DOHH2 (cell line): Measurements from ENCODE around the gene FNBP1L.

Experiments
- H3F3A ChIP-seq: fragments of 200-600 bp; sonication (generic), shearing (Covaris generic); 2 replicates; pipeline ENCODE4 v1.6.0; 2016; ENCODE audit warnings: antibody characterized with exemption, mild to moderate bottlenecking; ENCODE audit not compliant: control insufficient read depth, insufficient read depth
- H3K27ac ChIP-seq: fragments of 200-600 bp; sonication (generic); 2 replicates; pipeline ENCODE4 v1.5.1; 2014; ENCODE audit warnings: low read depth, mild to moderate bottlenecking, low read length, moderate library complexity
- H3K27me3 ChIP-seq: fragments of 200-600 bp; sonication (generic); 2 replicates; pipeline ENCODE4 v1.6.1; 2014; ENCODE audit warnings: mild to moderate bottlenecking, low read length, mixed read lengths; ENCODE audit not compliant: control insufficient read depth
- H3K36me3 ChIP-seq: fragments of 200-600 bp; sonication (generic); 2 replicates; pipeline ENCODE4 v1.6.1; 2014; ENCODE audit warnings: mild to moderate bottlenecking, low read length, moderate library complexity, mixed read lengths; ENCODE audit not compliant: control insufficient read depth
- H3K4me1 ChIP-seq: fragments of 200-600 bp; sonication (generic); 2 replicates; pipeline ENCODE4 v1.6.1; 2014; ENCODE audit warnings: mild to moderate bottlenecking, low read length, mixed read lengths; ENCODE audit not compliant: control insufficient read depth
- H3K4me2 ChIP-seq: fragments of 200-600 bp; sonication (generic); 2 replicates; pipeline ENCODE4 v1.6.0; 2014; ENCODE audit warnings: mild to moderate bottlenecking, low read length, moderate library complexity
- H3K4me3 ChIP-seq: fragments of 200-600 bp; sonication (generic); 2 replicates; pipeline ENCODE4 v1.5.1; 2014; ENCODE audit warnings: mild to moderate bottlenecking, low read length, mixed read lengths
- H3K79me2 ChIP-seq: fragments of 200-600 bp; sonication (generic); 2 replicates; pipeline ENCODE4 v1.6.1; 2014; ENCODE audit warnings: mild to moderate bottlenecking, low read length, mixed read lengths; ENCODE audit not compliant: control insufficient read depth
- H3K9me2 ChIP-seq: fragments of 200-600 bp; sonication (generic); replicated peaks from 2 replicates; pipeline ENCODE4 v1.6.1; 2014; ENCODE audit warnings: mild to moderate bottlenecking, low read length, mixed read lengths; ENCODE audit not compliant: control insufficient read depth
- H3K9me3 ChIP-seq: fragments of 200-600 bp; sonication (generic); 2 replicates; pipeline ENCODE4 v1.6.1; 2014; ENCODE audit warnings: antibody characterized with exemption, low read length, mixed read lengths; ENCODE audit not compliant: control insufficient read depth, insufficient read depth
- H4K20me1 ChIP-seq: fragments of 200-600 bp; sonication (generic); 2 replicates; pipeline ENCODE4 v1.6.0; 2014; ENCODE audit warnings: low read depth, mild to moderate bottlenecking, antibody characterized with exemption, low read length, moderate library complexity; ENCODE audit not compliant: control insufficient read depth, insufficient read depth
- EZH2phosphoT487 ChIP-seq: fragments of 200-600 bp; sonication (generic); IDR thresholded peaks from 2 replicates; pipeline ENCODE4 v1.6.1; 2017; ENCODE audit warnings: borderline replicate concordance, mild to moderate bottlenecking, antibody characterized with exemption, low read length, moderate library complexity, mixed read lengths
- TF ChIP-seq, protein P1 (sequence below): fragments of 200-600 bp; sonication (generic); IDR thresholded peaks from one replicate; pipeline ENCODE4 v1.5.1; 2014; ENCODE audit warnings: antibody characterized with exemption, mild to moderate bottlenecking, low read depth, low read length; ENCODE audit not compliant: poor library complexity, severe bottlenecking

FNBP1L gene

DNA sequence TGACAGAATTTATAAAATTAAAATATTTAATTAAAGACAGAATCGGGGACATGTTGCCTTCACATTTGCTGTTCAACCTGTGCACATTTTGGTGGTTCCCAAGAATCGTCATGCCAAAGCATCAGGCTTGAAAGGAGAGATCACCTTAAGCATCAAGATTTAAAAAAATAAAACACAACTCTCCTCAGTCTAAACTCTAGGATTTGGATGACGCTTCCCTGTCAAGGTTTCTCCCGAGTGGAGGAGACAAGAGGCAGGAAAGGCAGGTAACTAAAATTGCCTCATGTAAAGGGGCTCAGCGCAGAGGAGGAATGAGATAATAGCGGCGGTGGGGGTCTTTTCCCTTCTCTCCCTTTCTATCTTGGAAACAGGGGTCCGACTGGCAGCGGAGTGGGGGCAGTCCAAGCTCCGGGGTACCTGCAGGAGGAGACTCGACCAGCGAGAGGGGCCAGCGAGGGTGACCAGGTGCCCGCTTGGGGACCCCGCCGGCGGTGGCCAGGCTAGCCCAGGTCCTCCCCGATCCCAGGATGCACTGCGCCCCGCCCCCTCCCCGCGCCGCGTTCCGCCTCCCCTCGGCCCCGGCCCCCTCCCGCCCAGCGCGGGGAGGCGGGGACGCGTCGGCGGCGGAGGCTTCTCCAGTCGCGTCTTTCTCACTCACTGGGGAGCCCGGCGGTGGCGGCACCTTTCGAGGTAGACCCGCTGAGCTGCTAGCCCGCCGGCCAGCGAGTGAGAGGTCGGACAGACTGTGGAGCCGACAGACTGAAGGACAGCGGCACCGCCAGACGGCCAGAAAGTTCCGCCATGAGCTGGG lies at the start of gene FNBP1L:
Gene FNBP1L (plus strand): TSS at position 638 of the 811 bp plus-strand sequence. CDS start 164 bp downstream, at position 802.
- no peaks in the 10 kb centered on the region for H3K9me2 ChIP-seq
- H3K4me2 ChIP-seq, result peak within 1 kb of the TSS; percentile 89
- H3K36me3 ChIP-seq, result no peaks in the 10 kb centered on the region
- H4K20me1 ChIP-seq, result no peaks in the 10 kb centered on the region
- H3K27ac ChIP-seq, result no peak within 1 kb of the TSS
- TF ChIP-seq EZH2phosphoT487, result no peak
- H3K4me1 ChIP-seq, result peaks cover 27% of the 10 kb centered on the region
- no peaks in the 10 kb centered on the region for H3K9me3 ChIP-seq
- H3K4me3 ChIP-seq, result peak within 1 kb of the TSS; percentile 73
- H3F3A ChIP-seq, result peaks cover 13% of the 10 kb centered on the region
- no peaks in the 10 kb centered on the region for H3K79me2 ChIP-seq
- H3K27me3 ChIP-seq, result peaks cover 41% of the 10 kb centered on the region

DNA sequence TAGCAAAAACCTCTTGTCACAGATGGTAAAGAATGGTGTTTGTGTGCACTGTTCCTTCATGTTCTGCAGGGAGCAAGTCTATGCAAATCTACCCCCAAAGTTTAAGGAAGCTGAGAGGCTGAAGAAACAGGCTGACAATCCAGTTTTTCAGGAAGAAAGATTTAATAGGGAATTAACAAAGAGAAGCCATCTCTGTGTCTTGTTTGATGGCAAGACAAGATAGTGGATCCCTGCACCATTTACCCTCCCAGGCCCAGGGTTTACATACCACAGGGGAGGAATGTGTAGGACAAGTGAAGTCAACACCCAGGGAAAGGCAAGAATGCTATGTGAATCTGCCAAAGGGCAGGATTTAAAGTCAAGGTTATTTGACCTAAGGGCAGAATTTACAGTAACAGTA lies 48.1 kb upstream of the FNBP1L start:
- TF ChIP-seq, protein P1, sequence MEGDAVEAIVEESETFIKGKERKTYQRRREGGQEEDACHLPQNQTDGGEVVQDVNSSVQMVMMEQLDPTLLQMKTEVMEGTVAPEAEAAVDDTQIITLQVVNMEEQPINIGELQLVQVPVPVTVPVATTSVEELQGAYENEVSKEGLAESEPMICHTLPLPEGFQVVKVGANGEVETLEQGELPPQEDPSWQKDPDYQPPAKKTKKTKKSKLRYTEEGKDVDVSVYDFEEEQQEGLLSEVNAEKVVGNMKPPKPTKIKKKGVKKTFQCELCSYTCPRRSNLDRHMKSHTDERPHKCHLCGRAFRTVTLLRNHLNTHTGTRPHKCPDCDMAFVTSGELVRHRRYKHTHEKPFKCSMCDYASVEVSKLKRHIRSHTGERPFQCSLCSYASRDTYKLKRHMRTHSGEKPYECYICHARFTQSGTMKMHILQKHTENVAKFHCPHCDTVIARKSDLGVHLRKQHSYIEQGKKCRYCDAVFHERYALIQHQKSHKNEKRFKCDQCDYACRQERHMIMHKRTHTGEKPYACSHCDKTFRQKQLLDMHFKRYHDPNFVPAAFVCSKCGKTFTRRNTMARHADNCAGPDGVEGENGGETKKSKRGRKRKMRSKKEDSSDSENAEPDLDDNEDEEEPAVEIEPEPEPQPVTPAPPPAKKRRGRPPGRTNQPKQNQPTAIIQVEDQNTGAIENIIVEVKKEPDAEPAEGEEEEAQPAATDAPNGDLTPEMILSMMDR, result no peak
- TF ChIP-seq EZH2phosphoT487, result no peak
- Histone ChIP-seq H3K27me3 (no peaks in the 10 kb centered on the region), H4K20me1 (no peaks in the 10 kb centered on the region), H3K4me3 (no peak overlapping the region), H3K4me1 (no peaks in the 10 kb centered on the region), H3K79me2 (no peaks in the 10 kb centered on the region), H3F3A (no peaks in the 10 kb centered on the region), H3K9me3 (no peaks in the 10 kb centered on the region), H3K9me2 (no peaks in the 10 kb centered on the region), H3K27ac (no peak overlapping the region), H3K4me2 (no peak overlapping the region), H3K36me3 (no peaks in the 10 kb centered on the region)

DNA sequence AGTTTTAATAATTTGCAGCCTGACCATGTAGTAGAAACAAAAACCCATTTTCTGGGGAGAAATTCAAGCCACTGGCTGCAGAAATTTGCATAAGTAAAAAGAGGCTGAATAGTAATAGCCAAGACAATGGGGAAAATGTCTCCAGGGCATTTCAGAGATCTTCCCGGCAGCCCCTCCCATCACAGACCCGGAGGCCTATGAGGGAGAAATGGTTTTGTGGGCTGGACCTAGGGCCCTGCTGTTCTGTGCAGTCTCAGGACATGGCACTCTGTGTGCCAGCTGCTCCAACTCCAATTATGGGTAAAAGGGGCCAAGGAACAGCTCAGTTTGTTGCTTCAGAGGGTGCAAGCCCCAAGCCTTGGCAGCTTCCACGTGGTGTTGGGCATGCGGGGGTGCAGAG lies 39.7 kb upstream of the FNBP1L start:
- no peak overlapping the region for H3K4me2 ChIP-seq
- no peaks in the 10 kb centered on the region for H3K36me3 ChIP-seq
- no peak overlapping the region for H3K27ac ChIP-seq
- H3K9me3 ChIP-seq, result no peaks in the 10 kb centered on the region
- TF ChIP-seq EZH2phosphoT487, result no peak
- TF ChIP-seq, protein P1, result no peak
- H3K9me2 ChIP-seq, result no peaks in the 10 kb centered on the region
- H3K4me3 ChIP-seq, result no peak overlapping the region
- H4K20me1 ChIP-seq, result no peaks in the 10 kb centered on the region
- H3K27me3 ChIP-seq, result no peaks in the 10 kb centered on the region
- H3K79me2 ChIP-seq, result no peaks in the 10 kb centered on the region
- no peaks in the 10 kb centered on the region for H3K4me1 ChIP-seq
- H3F3A ChIP-seq, result no peaks in the 10 kb centered on the region

DNA sequence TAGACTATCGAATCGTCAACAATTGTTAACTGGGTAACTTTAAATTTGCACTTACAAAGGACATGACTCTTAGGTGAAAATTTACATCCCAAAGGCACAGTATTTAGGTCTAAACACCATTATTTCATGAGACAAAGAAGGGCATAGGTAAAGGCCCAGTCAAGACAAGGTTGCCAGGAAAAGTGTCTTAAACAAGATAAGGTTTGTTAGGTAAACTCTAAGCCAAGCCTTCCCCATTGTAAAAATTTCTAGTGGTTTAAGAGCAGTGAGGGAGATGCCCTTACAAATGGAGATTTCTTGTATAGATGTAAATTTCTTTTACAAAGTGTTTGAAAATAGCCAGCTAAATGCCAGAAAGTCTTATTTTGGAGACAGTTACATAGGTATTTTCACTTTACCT lies 36.9 kb upstream of the FNBP1L start:
- no peaks in the 10 kb centered on the region for H3F3A ChIP-seq
- H3K9me3 ChIP-seq, result no peaks in the 10 kb centered on the region
- no peak overlapping the region for H3K27ac ChIP-seq
- H3K4me1 ChIP-seq, result peaks cover 27% of the 10 kb centered on the region
- no peak overlapping the region for H3K4me2 ChIP-seq
- H3K4me3 ChIP-seq, result no peak overlapping the region
- no peaks in the 10 kb centered on the region for H4K20me1 ChIP-seq
- TF ChIP-seq, protein P1, result no peak
- TF ChIP-seq EZH2phosphoT487, result no peak
- no peaks in the 10 kb centered on the region for H3K79me2 ChIP-seq
- H3K9me2 ChIP-seq, result no peaks in the 10 kb centered on the region
- H3K27me3 ChIP-seq, result no peaks in the 10 kb centered on the region
- H3K36me3 ChIP-seq, result no peaks in the 10 kb centered on the region
